ENCODE measurements around the gene FXYD3. TPM values are rescaled to one million over a fixed set of nuclear protein-coding genes. Genes with fewer than 3 reads are reported as not detected.

Gene FXYD3
- total RNA-seq, 1 donor from 2014 or later: not detected

DNA sequence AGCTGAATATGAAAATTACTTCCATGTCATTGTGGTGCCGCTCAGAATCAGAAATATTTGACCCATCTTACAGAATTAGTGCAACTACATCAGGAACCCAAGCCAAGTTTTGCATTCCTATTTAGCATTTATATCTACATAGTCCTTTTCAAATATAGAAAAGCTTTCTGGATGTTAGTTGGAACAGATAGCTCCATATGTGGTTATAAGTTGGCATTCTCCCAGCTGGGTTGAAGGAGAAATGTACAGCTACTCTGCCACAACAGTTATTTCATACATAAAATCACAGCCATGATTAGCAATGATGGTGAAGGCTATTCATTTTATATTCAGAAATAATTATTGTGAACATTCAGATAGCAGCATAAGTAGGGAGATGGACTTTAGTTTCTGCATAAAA lies 45.9 kb upstream of the FXYD3 start:
- no peak overlapping the region for H3K4me3 Mint-ChIP-seq (ENCODE audit: unreplicated experiment)
- DNase-seq (ENCODE audit: extremely low spot score, unreplicated experiment): no peak
- TF ChIP-seq, protein P1, sequence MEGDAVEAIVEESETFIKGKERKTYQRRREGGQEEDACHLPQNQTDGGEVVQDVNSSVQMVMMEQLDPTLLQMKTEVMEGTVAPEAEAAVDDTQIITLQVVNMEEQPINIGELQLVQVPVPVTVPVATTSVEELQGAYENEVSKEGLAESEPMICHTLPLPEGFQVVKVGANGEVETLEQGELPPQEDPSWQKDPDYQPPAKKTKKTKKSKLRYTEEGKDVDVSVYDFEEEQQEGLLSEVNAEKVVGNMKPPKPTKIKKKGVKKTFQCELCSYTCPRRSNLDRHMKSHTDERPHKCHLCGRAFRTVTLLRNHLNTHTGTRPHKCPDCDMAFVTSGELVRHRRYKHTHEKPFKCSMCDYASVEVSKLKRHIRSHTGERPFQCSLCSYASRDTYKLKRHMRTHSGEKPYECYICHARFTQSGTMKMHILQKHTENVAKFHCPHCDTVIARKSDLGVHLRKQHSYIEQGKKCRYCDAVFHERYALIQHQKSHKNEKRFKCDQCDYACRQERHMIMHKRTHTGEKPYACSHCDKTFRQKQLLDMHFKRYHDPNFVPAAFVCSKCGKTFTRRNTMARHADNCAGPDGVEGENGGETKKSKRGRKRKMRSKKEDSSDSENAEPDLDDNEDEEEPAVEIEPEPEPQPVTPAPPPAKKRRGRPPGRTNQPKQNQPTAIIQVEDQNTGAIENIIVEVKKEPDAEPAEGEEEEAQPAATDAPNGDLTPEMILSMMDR (IDR thresholded peaks at IDR 0.05): no peak
- peaks cover 2% of the 10 kb centered on the region for H3K27me3 Mint-ChIP-seq (ENCODE audit: unreplicated experiment)
- H3K27ac Mint-ChIP-seq (ENCODE audit: unreplicated experiment): no peak overlapping the region
- no peaks in the 10 kb centered on the region for H3K36me3 Mint-ChIP-seq (ENCODE audit: unreplicated experiment)
- H3K4me1 Mint-ChIP-seq (ENCODE audit: unreplicated experiment): peaks cover 14% of the 10 kb centered on the region
- H3K9me3 Mint-ChIP-seq (ENCODE audit: unreplicated experiment): peaks cover 5% of the 10 kb centered on the region

DNA sequence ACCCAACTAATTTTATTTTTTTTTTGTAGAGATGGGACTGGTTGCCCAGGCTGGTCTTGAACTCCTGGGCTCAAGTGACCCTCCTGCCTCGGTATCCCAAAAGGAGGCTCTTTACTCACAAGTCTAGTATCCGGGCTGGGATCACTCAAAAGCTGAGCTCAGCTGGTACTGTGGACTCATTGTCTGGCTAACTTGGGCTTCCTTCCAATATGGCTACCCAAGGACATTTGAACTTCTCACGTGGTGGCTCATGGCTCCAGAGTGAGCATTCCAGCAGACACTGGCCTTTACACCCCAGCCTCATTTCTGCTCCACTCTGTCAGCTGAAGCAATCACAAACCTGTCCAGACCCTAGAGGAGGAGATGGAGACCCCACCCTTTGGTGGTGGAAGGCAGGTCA lies 45.2 kb upstream of the FXYD3 start:
- Mint-ChIP-seq H3K9me3 (ENCODE audit: unreplicated experiment) (peaks cover 5% of the 10 kb centered on the region), H3K4me3 (ENCODE audit: unreplicated experiment) (no peak overlapping the region), H3K36me3 (ENCODE audit: unreplicated experiment) (no peaks in the 10 kb centered on the region), H3K27me3 (ENCODE audit: unreplicated experiment) (peaks cover 2% of the 10 kb centered on the region), H3K4me1 (ENCODE audit: unreplicated experiment) (peaks cover 14% of the 10 kb centered on the region), H3K27ac (ENCODE audit: unreplicated experiment) (no peak overlapping the region)
- DNase-seq (ENCODE audit: extremely low spot score, unreplicated experiment): no peak
- TF ChIP-seq, protein P1 (IDR thresholded peaks at IDR 0.05): no peak

DNA sequence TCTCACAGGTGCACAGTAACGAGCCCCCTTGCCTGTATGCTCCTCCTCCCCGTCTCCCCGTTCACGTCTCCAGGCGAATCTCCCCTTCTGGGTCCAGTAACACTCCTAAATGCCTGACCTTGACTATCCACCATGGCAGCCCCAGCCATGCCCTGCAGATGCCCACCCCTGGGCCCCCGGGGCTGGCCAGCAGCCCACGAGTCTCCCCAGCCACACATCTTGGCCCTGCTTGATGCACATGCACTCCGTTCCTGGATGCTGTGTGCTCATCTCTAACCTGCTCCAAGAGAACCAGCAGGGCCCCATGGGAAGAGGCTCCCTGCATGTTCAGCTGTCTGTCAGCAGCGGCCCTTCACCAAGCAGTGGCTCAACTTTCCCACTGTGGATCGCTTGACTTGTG lies 42.1 kb upstream of the FXYD3 start:
- Mint-ChIP-seq H3K27ac (ENCODE audit: unreplicated experiment) (no peak overlapping the region), H3K4me1 (ENCODE audit: unreplicated experiment) (peaks cover 7% of the 10 kb centered on the region), H3K9me3 (ENCODE audit: unreplicated experiment) (peaks cover 5% of the 10 kb centered on the region), H3K36me3 (ENCODE audit: unreplicated experiment) (no peaks in the 10 kb centered on the region), H3K4me3 (ENCODE audit: unreplicated experiment) (no peak overlapping the region), H3K27me3 (ENCODE audit: unreplicated experiment) (peaks cover under 1% of the 10 kb centered on the region)
- no peak for DNase-seq (ENCODE audit: extremely low spot score, unreplicated experiment)
- TF ChIP-seq, protein P1 (IDR thresholded peaks at IDR 0.05): no peak

DNA sequence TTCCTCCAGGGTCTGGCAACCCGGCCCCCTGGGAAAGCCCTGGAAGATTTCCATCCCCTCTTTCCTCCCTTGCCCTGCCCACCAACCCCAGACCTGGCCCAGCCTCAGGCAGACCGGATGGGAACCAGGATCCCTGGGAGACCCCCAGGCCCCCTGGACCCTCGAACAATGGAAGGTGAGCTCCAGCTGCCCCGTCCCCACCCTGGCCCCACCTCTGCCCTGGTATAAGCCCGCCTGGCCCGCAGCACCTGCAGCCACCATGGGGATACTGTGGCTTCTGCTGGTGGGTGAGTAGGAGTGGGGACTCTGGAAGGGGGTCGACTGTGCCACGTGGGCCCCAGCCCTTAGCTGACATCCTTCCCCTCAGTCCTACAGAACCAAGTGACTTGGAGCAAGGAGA lies 41.7 kb upstream of the FXYD3 start:
- Mint-ChIP-seq H3K36me3 (ENCODE audit: unreplicated experiment) (no peaks in the 10 kb centered on the region), H3K27ac (ENCODE audit: unreplicated experiment) (no peak overlapping the region), H3K27me3 (ENCODE audit: unreplicated experiment) (peaks cover 4% of the 10 kb centered on the region), H3K4me1 (ENCODE audit: unreplicated experiment) (peaks cover 3% of the 10 kb centered on the region), H3K4me3 (ENCODE audit: unreplicated experiment) (no peak overlapping the region), H3K9me3 (ENCODE audit: unreplicated experiment) (peaks cover 5% of the 10 kb centered on the region)
- no peak for DNase-seq (ENCODE audit: extremely low spot score, unreplicated experiment)
- TF ChIP-seq, protein P1 (IDR thresholded peaks at IDR 0.05): no peak

DNA sequence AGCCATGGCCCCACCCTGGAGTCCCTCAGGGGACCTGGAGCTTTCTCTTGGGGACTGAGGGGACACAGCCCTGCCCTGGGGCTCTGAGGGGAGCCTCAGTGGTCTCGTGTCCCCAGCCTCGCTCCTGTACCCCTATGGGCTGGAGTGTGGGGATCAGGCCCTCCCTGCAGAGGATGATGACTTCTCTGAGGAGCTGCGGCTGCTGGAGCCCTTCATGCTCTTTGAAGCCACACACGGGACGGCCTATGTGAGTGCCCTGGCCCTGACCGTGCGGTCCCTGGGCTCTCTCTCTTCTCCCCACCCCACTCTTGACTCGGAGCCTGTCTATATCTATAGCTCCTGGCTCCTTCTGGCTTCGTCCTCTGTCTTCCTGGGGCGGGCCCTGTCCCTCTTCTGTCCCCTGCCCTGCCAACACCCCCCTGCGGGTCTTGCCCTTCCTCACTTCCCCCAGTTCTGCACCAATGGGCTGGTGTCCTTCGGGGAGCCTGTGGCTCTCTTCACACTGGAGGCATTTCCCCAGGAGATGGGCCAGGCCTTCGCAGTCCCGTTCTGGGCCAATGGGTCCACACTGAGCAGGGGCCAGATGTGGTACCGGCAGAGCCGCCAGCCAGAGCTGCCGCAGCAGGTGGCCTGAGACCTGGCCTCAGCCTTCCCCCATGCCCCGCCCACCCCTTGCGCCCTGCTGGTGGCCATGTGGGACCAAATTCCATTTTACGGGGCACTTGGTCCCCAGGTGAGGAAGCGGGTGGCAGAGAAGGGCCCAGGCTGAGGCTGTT lies 41.0 kb upstream of the FXYD3 start:
- no peaks in the 10 kb centered on the region for H3K36me3 Mint-ChIP-seq (ENCODE audit: unreplicated experiment)
- no peaks in the 10 kb centered on the region for H3K4me1 Mint-ChIP-seq (ENCODE audit: unreplicated experiment)
- peaks cover 5% of the 10 kb centered on the region for H3K9me3 Mint-ChIP-seq (ENCODE audit: unreplicated experiment)
- H3K4me3 Mint-ChIP-seq (ENCODE audit: unreplicated experiment): no peak overlapping the region
- peaks cover 9% of the 10 kb centered on the region for H3K27me3 Mint-ChIP-seq (ENCODE audit: unreplicated experiment)
- no peak overlapping the region for H3K27ac Mint-ChIP-seq (ENCODE audit: unreplicated experiment)
- DNase-seq (ENCODE audit: extremely low spot score, unreplicated experiment): no peak
- TF ChIP-seq, protein P1 (IDR thresholded peaks at IDR 0.05): no peak
